AG08396 (cell line): ENCODE data around the gene TEX54.
A peak's percentile ranks its signal among the peaks of the same experiment; 100 is the strongest.
"Not testable (repeated sequence)": the region's sequence is repeated elsewhere in the genome, so short reads cannot be mapped to it uniquely, and the experiment has no call there.

Source experiments
- DNase-seq: peaks from one replicate; pipeline ENCODE4 v3.0.0; 2012; ENCODE audit warnings: low spot score, mixed read lengths

Gene TEX54

GRCh38 chr11:62835336-62835735 is 2.7 kb upstream of the TEX54 start:
- no peak for DNase-seq

- peak; percentile 96 for DNase-seq
Observed at GRCh38 chr11:62831520-62832335, 913 bp downstream of the TEX54 start, which contains the start of gene STX5. STX5 (minus strand) TSS chr11:62832051; CDS start chr11:62831243, 808 bp downstream.

- no peak for DNase-seq
Observed at GRCh38 chr11:62830904-62831519, 1.6 kb downstream of the TEX54 start.

GRCh38 chr11:62828130-62828529 is 4.5 kb downstream of the TEX54 start:
- DNase-seq, result not testable (repeated sequence)

- DNase-seq, result no peak
Observed at GRCh38 chr11:62823677-62824076, 9.0 kb downstream of the TEX54 start.

- DNase-seq, result no peak
Observed at GRCh38 chr11:62817129-62817528, 15.5 kb downstream of the TEX54 start.

GRCh38 chr11:62816557-62816956 is 16.1 kb downstream of the TEX54 start:
- no peak for DNase-seq

- no peak for DNase-seq
Observed at GRCh38 chr11:62811659-62812058, 21.0 kb downstream of the TEX54 start.

- no peak for DNase-seq
Observed at GRCh38 chr11:62810748-62811147, 21.9 kb downstream of the TEX54 start.

GRCh38 chr11:62806611-62807121 is 26.0 kb downstream of the TEX54 start:
- peak; percentile 41 for DNase-seq

GRCh38 chr11:62805961-62806441 is 26.6 kb downstream of the TEX54 start:
- no peak for DNase-seq

- peak; percentile 99 for DNase-seq
Observed at GRCh38 chr11:62805076-62805892, 27.4 kb downstream of the TEX54 start, which contains the start of gene NXF1. NXF1 (minus strand) TSS chr11:62805440; CDS start chr11:62805356, 84 bp downstream.

- no peak for DNase-seq
Observed at GRCh38 chr11:62804310-62805075, 28.1 kb downstream of the TEX54 start.

GRCh38 chr11:62801071-62801470 is 31.6 kb downstream of the TEX54 start:
- DNase-seq, result no peak

- no peak for DNase-seq
Observed at GRCh38 chr11:62799486-62799885, 33.2 kb downstream of the TEX54 start.

GRCh38 chr11:62796281-62796680 is 36.4 kb downstream of the TEX54 start:
- no peak for DNase-seq

- DNase-seq, result no peak
Observed at GRCh38 chr11:62794201-62794775, 38.4 kb downstream of the TEX54 start.

- no peak for DNase-seq
Observed at GRCh38 chr11:62792202-62792575, 40.5 kb downstream of the TEX54 start.

GRCh38 chr11:62791501-62792201 is 41.0 kb downstream of the TEX54 start, which contains the start of gene TMEM223:
TMEM223 (minus strand) TSS chr11:62792006; CDS start chr11:62791994, 12 bp downstream.
- DNase-seq, result peak; percentile 92

- no peak for DNase-seq
Observed at GRCh38 chr11:62789576-62789975, 43.1 kb downstream of the TEX54 start.
